ENCODE results near the gene PHPT1.

GRCh38 chr9:136832581-136832980 is 16.6 kb upstream of the PHPT1 start:
- TF ChIP-seq CTCF (IDR thresholded peaks at IDR 0.05; ENCODE audit: low read length) (no peak), EZH2 (IDR thresholded peaks at IDR 0.05; ENCODE audit: borderline replicate concordance, low read length) (no peak)
